Inferior parietal cortex (tissue), 1 donor: Measurements from ENCODE around the gene VPS45.
"Not testable (repeated sequence)": the region's sequence is repeated elsewhere in the genome, so short reads cannot be mapped to it uniquely, and the experiment has no call there.

Experiments used
- DNase-seq: peaks from one replicate; pipeline ENCODE4 v3.0.0-alpha.2; 2016; ENCODE audit errors: extremely low spot score

VPS45 gene

GRCh38 chr1:150159550-150159949, 92.0 kb downstream of the VPS45 start:
- DNase-seq: no peak

GRCh38 chr1:150160964-150161621, 93.5 kb downstream of the VPS45 start:
- no peak for DNase-seq

GRCh38 chr1:150161747-150162581, 94.4 kb downstream of the VPS45 start:
- DNase-seq: no peak

- DNase-seq: no peak
Observed at GRCh38 chr1:150162582-150162861, 94.9 kb downstream of the VPS45 start.

- DNase-seq: peak; percentile 81
Observed at GRCh38 chr1:150162862-150163706, 95.5 kb downstream of the VPS45 start.

GRCh38 chr1:150164224-150164623, 96.6 kb downstream of the VPS45 start:
- DNase-seq: no peak

GRCh38 chr1:150164779-150165178, 97.2 kb downstream of the VPS45 start:
- DNase-seq: no peak

GRCh38 chr1:150165622-150166612, 98.3 kb downstream of the VPS45 start:
- DNase-seq: no peak

GRCh38 chr1:150168960-150169601, 101.5 kb downstream of the VPS45 start:
- DNase-seq: no peak

- DNase-seq: no peak
Observed at GRCh38 chr1:150171801-150172200, 104.2 kb downstream of the VPS45 start.

GRCh38 chr1:150173141-150173585, 105.6 kb downstream of the VPS45 start:
- no peak for DNase-seq

- no peak for DNase-seq
Observed at GRCh38 chr1:150176593-150176992, 109.0 kb downstream of the VPS45 start.

GRCh38 chr1:150178548-150178947, 111.0 kb downstream of the VPS45 start:
- no peak for DNase-seq

GRCh38 chr1:150179867-150180266, 112.3 kb downstream of the VPS45 start:
- DNase-seq: no peak

GRCh38 chr1:150180474-150180873, 112.9 kb downstream of the VPS45 start:
- DNase-seq: no peak

- peak; percentile 62 for DNase-seq
Observed at GRCh38 chr1:150182247-150182646, 114.7 kb downstream of the VPS45 start.

GRCh38 chr1:150183061-150183460, 115.5 kb downstream of the VPS45 start:
- no peak for DNase-seq

GRCh38 chr1:150185481-150185880, 117.9 kb downstream of the VPS45 start:
- no peak for DNase-seq

- DNase-seq: not testable (repeated sequence)
Observed at GRCh38 chr1:150186438-150186788, 118.8 kb downstream of the VPS45 start.

GRCh38 chr1:150186789-150187559, 119.4 kb downstream of the VPS45 start:
- DNase-seq: peak; percentile 74
